BJ (cell line): Measurements from ENCODE around the gene SV2C. TPM values are rescaled to one million over a fixed set of nuclear protein-coding genes. Genes with fewer than 3 reads are reported as not detected.

ENCODE experiments used
- CTCF ChIA-PET: fragments of 350-600 bp; formaldehyde crosslinking; extraction: SDS; loops from one replicate; lab custom pipeline; 2021; ENCODE audit warnings: antibody characterized with exemption, inconsistent platforms; lab: Yijun Ruan, JAX
- POLR2A ChIA-PET: fragments of 300-600 bp; sonication (Branson Sonifier 250); formaldehyde crosslinking; extraction: SDS; loops from one replicate; lab custom pipeline; 2021; ENCODE audit warnings: antibody characterized with exemption; lab: Charles Lee
- DNase-seq: peaks from one replicate; pipeline ENCODE4 v3.0.0-alpha.2; 2011; ENCODE audit warnings: low read depth
- H3K27me3 ChIP-seq: 2 replicates; pipeline ENCODE4 v1.6.0; 2011; ENCODE audit warnings: low read length; ENCODE audit not compliant: control insufficient read depth, insufficient read depth
- H3K36me3 ChIP-seq: 2 replicates; pipeline ENCODE4 v1.5.1; 2011; ENCODE audit warnings: low read length; ENCODE audit not compliant: control insufficient read depth, insufficient read depth
- H3K4me3 ChIP-seq: 2 replicates; pipeline ENCODE4 v1.5.1; 2011; ENCODE audit warnings: low read depth, mild to moderate bottlenecking, control low read depth, low read length
- polyA plus RNA-seq: library from polyadenylated mRNA; depleted of rRNA; stranded (reverse); fragments of >200 nt; gene quantifications from 2 replicates; pipeline ENCODE4 v1.2.3, GENCODE V29; 2011
- TF ChIP-seq, protein P1 (sequence below): IDR thresholded peaks from 2 replicates; pipeline ENCODE4 v1.5.1; 2011; ENCODE audit warnings: low read depth, mild to moderate bottlenecking, control low read depth, inconsistent platforms, low read length, moderate library complexity; ENCODE audit not compliant: insufficient read depth

The SV2C gene
- polyA plus RNA-seq, 1 experiment, result not detected

- TF ChIP-seq, protein P1, sequence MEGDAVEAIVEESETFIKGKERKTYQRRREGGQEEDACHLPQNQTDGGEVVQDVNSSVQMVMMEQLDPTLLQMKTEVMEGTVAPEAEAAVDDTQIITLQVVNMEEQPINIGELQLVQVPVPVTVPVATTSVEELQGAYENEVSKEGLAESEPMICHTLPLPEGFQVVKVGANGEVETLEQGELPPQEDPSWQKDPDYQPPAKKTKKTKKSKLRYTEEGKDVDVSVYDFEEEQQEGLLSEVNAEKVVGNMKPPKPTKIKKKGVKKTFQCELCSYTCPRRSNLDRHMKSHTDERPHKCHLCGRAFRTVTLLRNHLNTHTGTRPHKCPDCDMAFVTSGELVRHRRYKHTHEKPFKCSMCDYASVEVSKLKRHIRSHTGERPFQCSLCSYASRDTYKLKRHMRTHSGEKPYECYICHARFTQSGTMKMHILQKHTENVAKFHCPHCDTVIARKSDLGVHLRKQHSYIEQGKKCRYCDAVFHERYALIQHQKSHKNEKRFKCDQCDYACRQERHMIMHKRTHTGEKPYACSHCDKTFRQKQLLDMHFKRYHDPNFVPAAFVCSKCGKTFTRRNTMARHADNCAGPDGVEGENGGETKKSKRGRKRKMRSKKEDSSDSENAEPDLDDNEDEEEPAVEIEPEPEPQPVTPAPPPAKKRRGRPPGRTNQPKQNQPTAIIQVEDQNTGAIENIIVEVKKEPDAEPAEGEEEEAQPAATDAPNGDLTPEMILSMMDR, result no peak
- ChIA-PET CTCF (no interaction called here), POLR2A (no interaction called here)
- no peak for DNase-seq
- Histone ChIP-seq H3K27me3 (no peaks in the 10 kb centered on the region), H3K4me3 (no peak overlapping the region), H3K36me3 (no peaks in the 10 kb centered on the region)
These were observed 127.8 kb downstream of the SV2C start for GRCh38 chr5:76210946-76211345.

DNA sequence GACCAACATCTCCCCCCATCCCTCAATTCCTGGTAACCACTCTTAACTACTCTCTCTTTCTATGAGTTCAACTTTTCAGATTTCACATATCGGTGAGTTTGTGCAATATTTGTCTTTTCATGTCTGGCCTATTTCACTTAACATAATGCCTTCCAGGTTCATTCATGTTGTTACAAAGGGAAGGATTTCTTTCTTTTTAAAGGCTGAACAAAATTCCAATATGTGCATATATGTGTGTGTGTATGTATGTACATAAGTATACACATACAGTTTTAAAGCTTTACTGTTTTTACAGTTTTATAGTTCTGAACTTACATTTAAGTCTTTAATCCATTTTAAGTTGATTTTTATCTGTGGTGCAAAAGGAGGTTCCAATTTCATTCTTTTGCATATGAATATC lies 130.7 kb downstream of the SV2C start:
- no peak overlapping the region for H3K4me3 ChIP-seq
- no peaks in the 10 kb centered on the region for H3K27me3 ChIP-seq
- DNase-seq, result no peak
- ChIA-PET CTCF (no interaction called here), POLR2A (no interaction called here)
- H3K36me3 ChIP-seq, result no peaks in the 10 kb centered on the region
- TF ChIP-seq, protein P1, result no peak

GRCh38 chr5:76216748-76217147 lies 133.6 kb downstream of the SV2C start:
- ChIA-PET POLR2A (no interaction called here), CTCF (no interaction called here)

GRCh38 chr5:76219636-76220035 lies 136.5 kb downstream of the SV2C start:
- Histone ChIP-seq H3K4me3 (no peak overlapping the region), H3K36me3 (no peaks in the 10 kb centered on the region), H3K27me3 (no peaks in the 10 kb centered on the region)
- POLR2A ChIA-PET, result no interaction called here
- CTCF ChIA-PET, result no interaction called here
- no peak for DNase-seq
- TF ChIP-seq, protein P1, result no peak

More at GRCh38 chr5:76216748-76217147, 133.6 kb downstream of the SV2C start:
- TF ChIP-seq, protein P1, result no peak
- no peak for DNase-seq
- Histone ChIP-seq H3K27me3 (no peaks in the 10 kb centered on the region), H3K36me3 (no peaks in the 10 kb centered on the region), H3K4me3 (no peak overlapping the region)

DNA sequence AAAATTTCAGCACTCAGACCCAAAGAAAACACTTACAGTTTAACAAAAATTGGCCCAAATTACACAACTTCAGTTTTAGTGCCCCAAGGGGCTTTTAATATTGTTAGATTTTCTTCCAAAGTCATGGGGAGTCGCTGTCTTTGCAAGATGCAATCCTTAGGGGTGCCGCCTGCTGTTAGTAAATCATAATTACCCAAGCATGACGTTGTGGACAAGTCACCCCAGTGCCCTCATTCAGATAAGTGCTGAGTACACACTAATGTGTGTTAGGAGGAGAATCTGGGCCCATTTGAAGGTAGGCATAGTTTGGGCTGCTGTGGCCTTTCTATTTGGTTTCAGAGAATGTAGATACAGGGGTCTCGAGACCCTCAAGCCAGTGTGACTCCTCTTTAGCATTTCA lies 138.1 kb downstream of the SV2C start:
- Histone ChIP-seq H3K4me3 (no peak overlapping the region), H3K27me3 (no peaks in the 10 kb centered on the region), H3K36me3 (no peaks in the 10 kb centered on the region)
- TF ChIP-seq, protein P1, result no peak
- ChIA-PET POLR2A (no interaction called here), CTCF (no interaction called here)
- no peak for DNase-seq
